ENCODE results near the gene LTB4R2.

GRCh38 chr14:24329073-24329663, 19.2 kb downstream of the LTB4R2 start:
- TF ChIP-seq RELA (CRISPR knock-in tag; IDR thresholded peaks at IDR 0.05; ENCODE audit: borderline replicate concordance) (no peak), HMGA2 (CRISPR knock-in tag; IDR thresholded peaks at IDR 0.05) (no peak), ATF3 (CRISPR knock-in tag; conservative IDR thresholded peaks at IDR 0.05) (no peak)

Data from WTC11 (cell line).